ENCODE data around the gene ADGRL2. TPM values are rescaled to one million over a fixed set of nuclear protein-coding genes. Genes with fewer than 3 reads are reported as not detected.

Gene ADGRL2
- total and polyA plus RNA-seq, 2 of the 4 experiments (the other 2 are of a cell fraction) = 17.0 to 42.7 TPM

- BruUV-seq (replicated peaks) = no TSS peak
- Histone ChIP-seq H3K56ac (ENCODE audit: extremely low read depth, insufficient read depth, low read length) (no peak overlapping the region), H2BK15ac (ENCODE audit: low read depth, low read length) (no peak overlapping the region), H2BK120ac (ENCODE audit: low read depth, low read length) (no peak overlapping the region), H3K79me1 (ENCODE audit: low read depth in 1 of 2, low read length in 2 of 2) (no peaks in the 10 kb centered on the region), H3K14ac (replicated peaks; ENCODE audit: low read depth, low read length) (no peak overlapping the region), H4K20me1 (ENCODE audit: insufficient read depth, low read length) (no peaks in the 10 kb centered on the region), H3K27me3 (ENCODE audit: control insufficient read depth, insufficient read depth, low read length) (no peaks in the 10 kb centered on the region), H3K18ac (ENCODE audit: low read depth, low read length) (no peak overlapping the region), H4K91ac (ENCODE audit: insufficient read depth, low read depth, low read length) (no peak overlapping the region), H3K9me1 (ENCODE audit: insufficient read depth, low read length) (no peaks in the 10 kb centered on the region), H3K4ac (ENCODE audit: low read depth, low read length) (no peak overlapping the region), H3K4me3 (ENCODE audit: insufficient read depth, low read depth, low read length) (no peak overlapping the region), H2AK5ac (ENCODE audit: low read depth, low read length) (no peak overlapping the region), H2BK20ac (ENCODE audit: low read depth, low read length) (no peak overlapping the region), H2AK9ac (replicated peaks; ENCODE audit: low read depth, low read length, poor library complexity) (no peak overlapping the region), H3K9me3 (ENCODE audit: control insufficient read depth, insufficient read depth, low read length) (no peaks in the 10 kb centered on the region), H4K5ac (ENCODE audit: low read depth, low read length) (no peak overlapping the region), H4K8ac (ENCODE audit: low read depth in 2 of 2, low read length in 2 of 2) (no peak overlapping the region), H3K4me2 (ENCODE audit: low read depth, low read length) (no peak overlapping the region), H3K4me1 (ENCODE audit: control insufficient read depth, insufficient read depth, low read length) (no peaks in the 10 kb centered on the region), H3K9ac (ENCODE audit: low read depth, low read length) (no peak overlapping the region), H2AFZ (replicated peaks; ENCODE audit: low read length, poor library complexity) (no peak overlapping the region), H3K27ac (ENCODE audit: insufficient read depth, low read length) (no peak overlapping the region), H3K36me3 (ENCODE audit: control insufficient read depth, insufficient read depth, low read length) (no peaks in the 10 kb centered on the region), H2BK5ac (ENCODE audit: low read depth, low read length, poor library complexity, severe bottlenecking) (no peak overlapping the region), H3K23ac (ENCODE audit: low read depth, low read length) (no peak overlapping the region)
- POLR2A ChIA-PET (ENCODE audit: unreplicated experiment) = no interaction called here
- DNase-seq (no peak), ATAC-seq (ENCODE audit: low read depth) (no peak)
- in situ Hi-C loops (cut with MboI; ENCODE audit: low sequenced_read_pairs) (no loop called here), dilution Hi-C loops (cut with HindIII; ENCODE audit: low sequenced_read_pairs, unreplicated experiment) (no loop called here), intact Hi-C loops (cut with micrococcal nuclease) (no loop called here)
- TF ChIP-seq POLR2A (IDR thresholded peaks at IDR 0.05; ENCODE audit: low read depth, low read length) = no peak
- CTCF ChIA-PET = interaction anchor here (0.7 kb wide), 1 partner anchor 22 kb away, joined by 3 read pairs; no protein-coding TSS in a partner anchor
- no CpG with 5 or more reads among the region's 2 CpGs for WGBS, 2 experiments (ENCODE audit: extremely low coverage in 2 of 2, insufficient read length in 1 of 2)
These were observed 217.6 kb downstream of the ADGRL2 start for GRCh38 chr1:82018319-82018718.

Measured in IMR-90 (cell line).